Measurements from ENCODE around the gene SIK1.
"Not testable (repeated sequence)": the region's sequence is repeated elsewhere in the genome, so short reads cannot be mapped to it uniquely, and the experiment has no call there.

DNA sequence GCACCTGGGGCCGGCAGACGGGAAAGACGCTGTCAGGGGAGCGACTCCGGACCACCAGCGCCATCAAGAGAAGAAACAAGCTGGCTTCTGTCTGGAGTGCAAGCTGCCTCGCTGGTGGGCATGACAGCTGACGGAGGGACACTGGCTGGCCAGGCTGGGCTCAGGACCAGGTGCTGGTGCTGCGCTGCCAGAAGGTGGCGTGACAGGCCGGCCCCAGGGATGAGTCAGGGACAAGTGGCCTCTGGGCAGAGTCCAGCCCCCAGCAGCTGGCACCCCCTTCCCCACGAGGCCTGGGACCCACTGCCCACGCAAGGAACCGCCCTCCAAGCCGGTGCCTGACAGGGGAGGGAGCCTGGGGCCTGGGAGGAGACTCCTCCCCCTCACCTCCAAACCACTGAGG is 7.5 kb downstream of the SIK1 start:
- not testable (repeated sequence) for TF ChIP-seq CTCF (IDR thresholded peaks at IDR 0.05; ENCODE audit: poor library complexity); EZH2 (IDR thresholded peaks at IDR 0.05; ENCODE audit: borderline replicate concordance)
